ENCODE data around the gene RNF214. TPM values are rescaled to one million over a fixed set of nuclear protein-coding genes. Genes with fewer than 3 reads are reported as not detected.

RNF214 gene
- polyA plus RNA-seq, 1 experiment, result 15.1 TPM

- ChIA-PET CTCF (interaction anchor here (1.0 kb wide), 1 partner anchor 60 kb away, joined by 3 read pairs; no protein-coding TSS in a partner anchor), POLR2A (interaction anchor here (0.7 kb wide), 1 partner anchor 11 kb away, joined by 4 read pairs; no protein-coding TSS in a partner anchor)
- Histone ChIP-seq H3K27me3 (ENCODE audit: control insufficient read depth, insufficient read depth, low read length) (no peaks in the 10 kb centered on the region), H3K9me3 (ENCODE audit: control insufficient read depth, insufficient read depth, low read length) (no peaks in the 10 kb centered on the region), H3K4me3 (ENCODE audit: low read depth, low read length) (no peak overlapping the region), H3K27ac (ENCODE audit: low read depth, low read length) (no peak overlapping the region)
- no peak for DNase-seq (ENCODE audit: low read depth, low spot score)
- TF ChIP-seq, protein P1, sequence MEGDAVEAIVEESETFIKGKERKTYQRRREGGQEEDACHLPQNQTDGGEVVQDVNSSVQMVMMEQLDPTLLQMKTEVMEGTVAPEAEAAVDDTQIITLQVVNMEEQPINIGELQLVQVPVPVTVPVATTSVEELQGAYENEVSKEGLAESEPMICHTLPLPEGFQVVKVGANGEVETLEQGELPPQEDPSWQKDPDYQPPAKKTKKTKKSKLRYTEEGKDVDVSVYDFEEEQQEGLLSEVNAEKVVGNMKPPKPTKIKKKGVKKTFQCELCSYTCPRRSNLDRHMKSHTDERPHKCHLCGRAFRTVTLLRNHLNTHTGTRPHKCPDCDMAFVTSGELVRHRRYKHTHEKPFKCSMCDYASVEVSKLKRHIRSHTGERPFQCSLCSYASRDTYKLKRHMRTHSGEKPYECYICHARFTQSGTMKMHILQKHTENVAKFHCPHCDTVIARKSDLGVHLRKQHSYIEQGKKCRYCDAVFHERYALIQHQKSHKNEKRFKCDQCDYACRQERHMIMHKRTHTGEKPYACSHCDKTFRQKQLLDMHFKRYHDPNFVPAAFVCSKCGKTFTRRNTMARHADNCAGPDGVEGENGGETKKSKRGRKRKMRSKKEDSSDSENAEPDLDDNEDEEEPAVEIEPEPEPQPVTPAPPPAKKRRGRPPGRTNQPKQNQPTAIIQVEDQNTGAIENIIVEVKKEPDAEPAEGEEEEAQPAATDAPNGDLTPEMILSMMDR (IDR thresholded peaks at IDR 0.05; ENCODE audit: low read depth, low read length), result no peak
Measured at GRCh38 chr11:117299351-117300282, 67.1 kb downstream of the RNF214 start.

- Histone ChIP-seq H3K27ac (ENCODE audit: low read depth, low read length) (peak overlapping the region; percentile 31), H3K27me3 (ENCODE audit: control insufficient read depth, insufficient read depth, low read length) (no peaks in the 10 kb centered on the region), H3K4me3 (ENCODE audit: low read depth, low read length) (no peak overlapping the region), H3K9me3 (ENCODE audit: control insufficient read depth, insufficient read depth, low read length) (no peaks in the 10 kb centered on the region)
- TF ChIP-seq, protein P1 (IDR thresholded peaks at IDR 0.05; ENCODE audit: low read depth, low read length), result no peak
- CTCF ChIA-PET, result interaction anchor here (1.0 kb wide), 1 partner anchor 60 kb away, joined by 3 read pairs; no protein-coding TSS in a partner anchor
- POLR2A ChIA-PET, result no interaction called here
- DNase-seq (ENCODE audit: low read depth, low spot score), result peak; percentile 10
Measured at GRCh38 chr11:117300283-117300663, 67.8 kb downstream of the RNF214 start.

- no peak for DNase-seq (ENCODE audit: low read depth, low spot score)
Measured at GRCh38 chr11:117300773-117301172, 68.3 kb downstream of the RNF214 start.

GRCh38 chr11:117302228-117302627 lies 69.8 kb downstream of the RNF214 start:
- ChIA-PET CTCF (no interaction called here), POLR2A (no interaction called here)
- Histone ChIP-seq H3K27ac (ENCODE audit: low read depth, low read length) (no peak overlapping the region), H3K4me3 (ENCODE audit: low read depth, low read length) (no peak overlapping the region), H3K9me3 (ENCODE audit: control insufficient read depth, insufficient read depth, low read length) (no peaks in the 10 kb centered on the region), H3K27me3 (ENCODE audit: control insufficient read depth, insufficient read depth, low read length) (no peaks in the 10 kb centered on the region)
- DNase-seq (ENCODE audit: low read depth, low spot score), result no peak
- TF ChIP-seq, protein P1 (IDR thresholded peaks at IDR 0.05; ENCODE audit: low read depth, low read length), result no peak

More at GRCh38 chr11:117300773-117301172, 68.3 kb downstream of the RNF214 start:
- no peak overlapping the region for H3K27ac ChIP-seq (ENCODE audit: low read depth, low read length)
- TF ChIP-seq, protein P1 (IDR thresholded peaks at IDR 0.05; ENCODE audit: low read depth, low read length), result no peak
- no peak overlapping the region for H3K4me3 ChIP-seq (ENCODE audit: low read depth, low read length)
- no peaks in the 10 kb centered on the region for H3K9me3 ChIP-seq (ENCODE audit: control insufficient read depth, insufficient read depth, low read length)
- ChIA-PET CTCF (no interaction called here), POLR2A (no interaction called here)
- no peaks in the 10 kb centered on the region for H3K27me3 ChIP-seq (ENCODE audit: control insufficient read depth, insufficient read depth, low read length)

DNA sequence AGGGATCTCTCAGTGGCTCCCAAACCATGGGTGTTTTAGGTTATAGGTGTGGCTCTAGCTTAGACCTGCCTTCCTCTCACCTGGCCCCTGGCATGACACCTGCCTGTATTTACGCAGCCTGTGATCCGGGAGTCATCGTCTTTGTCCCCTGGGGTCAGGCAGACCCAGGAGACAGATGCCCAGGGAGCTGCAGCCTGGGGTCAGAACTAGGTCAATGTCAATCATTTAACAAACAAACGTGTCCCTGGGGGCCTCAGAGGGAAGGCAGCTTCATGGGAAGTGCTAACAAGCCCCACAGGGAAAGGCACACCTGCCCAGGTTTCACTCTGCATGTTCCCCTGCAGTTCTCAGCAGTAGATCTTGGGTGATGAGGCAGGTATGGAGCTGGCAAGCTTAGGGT lies 70.6 kb downstream of the RNF214 start:
- Histone ChIP-seq H3K4me3 (ENCODE audit: low read depth, low read length) (no peak overlapping the region), H3K27me3 (ENCODE audit: control insufficient read depth, insufficient read depth, low read length) (no peaks in the 10 kb centered on the region), H3K27ac (ENCODE audit: low read depth, low read length) (no peak overlapping the region), H3K9me3 (ENCODE audit: control insufficient read depth, insufficient read depth, low read length) (no peaks in the 10 kb centered on the region)
- no peak for DNase-seq (ENCODE audit: low read depth, low spot score)
- CTCF ChIA-PET, result interaction anchor here (0.6 kb wide), 1 partner anchor 13 kb away, joined by 4 read pairs; no protein-coding TSS in a partner anchor
- TF ChIP-seq, protein P1 (IDR thresholded peaks at IDR 0.05; ENCODE audit: low read depth, low read length), result no peak
- POLR2A ChIA-PET, result interaction anchor here (0.6 to 1.0 kb wide), 2 partner anchors 25 to 85 kb away, joined by 3 to 6 read pairs; partner anchors contain the start of gene CEP164

Measured in AG04450 (cell line).